H1 (cell line): ENCODE data around the gene BIN1.

ENCODE experiments used
- CHD2 ChIP-seq: IDR thresholded peaks from 2 replicates; pipeline ENCODE4 v1.6.1; 2012; ENCODE audit warnings: low read length, improper control_type of control experiment
- CREB1 ChIP-seq: IDR thresholded peaks from 2 replicates; pipeline ENCODE4 v1.6.1; 2012; ENCODE audit warnings: inconsistent platforms
- FOSL1 ChIP-seq: IDR thresholded peaks from 2 replicates; pipeline ENCODE4 v1.6.1; 2011; ENCODE audit warnings: mild to moderate bottlenecking, low read depth, low read length, moderate library complexity; ENCODE audit not compliant: insufficient read depth
- KDM4A ChIP-seq: IDR thresholded peaks from one replicate; pipeline ENCODE4 v1.7.1; 2012; ENCODE audit warnings: low read depth, mild to moderate bottlenecking, moderate library complexity, low read length, inconsistent platforms; ENCODE audit not compliant: severe bottlenecking
- TF ChIP-seq, protein P1 (sequence below), 3 experiments: IDR thresholded peaks; 1 replicate in 2 of 3; 2 replicates in 1 of 3; pipeline versions ENCODE4 v1.5.1 to v1.6.1; 2011; ENCODE audit warnings: low read length in 3 of 3, mild to moderate bottlenecking in 3 of 3, inconsistent platforms in 2 of 3, low read depth in 1 of 3, moderate library complexity in 1 of 3; ENCODE audit not compliant: insufficient read depth in 1 of 3; ENCODE audit errors: control extremely low read depth in 1 of 3

DNA sequence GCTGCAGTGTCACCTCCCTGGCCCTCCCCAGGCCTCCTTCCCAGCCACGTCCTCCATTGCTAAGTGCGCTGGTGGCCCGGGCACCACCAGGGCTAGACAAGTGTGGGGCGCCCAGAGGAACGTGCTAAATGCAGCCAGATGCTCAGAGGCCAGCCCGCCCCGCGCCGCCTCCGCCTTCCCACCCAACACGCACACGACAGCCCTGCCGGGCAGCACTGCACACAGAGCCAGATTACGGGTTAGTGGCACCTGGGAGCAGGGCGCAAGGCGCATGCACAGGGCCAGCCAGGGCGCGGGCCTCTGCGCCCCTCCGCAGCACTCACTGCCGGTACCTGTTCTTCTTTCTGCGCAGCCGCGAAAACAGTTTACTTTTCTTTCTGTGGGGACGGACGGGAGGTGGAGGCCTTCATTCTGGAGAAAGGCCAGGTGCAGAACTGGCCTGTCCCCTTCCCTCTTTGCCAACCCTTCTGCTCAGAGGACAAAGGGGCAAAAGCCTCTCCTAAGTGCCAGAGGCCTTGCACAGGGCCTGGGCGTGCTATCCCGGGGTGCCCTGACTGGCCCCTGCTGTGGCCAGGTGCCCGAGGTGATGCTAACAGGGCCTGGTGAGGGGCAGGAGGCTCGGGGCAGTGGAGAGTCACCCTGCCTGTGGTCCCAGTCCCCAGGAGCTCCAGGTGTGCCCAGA lies 46.5 kb downstream of the BIN1 start:
- TF ChIP-seq KDM4A (no peak), CREB1 (no peak), CHD2 (no peak), FOSL1 (no peak)
- TF ChIP-seq, protein P1, sequence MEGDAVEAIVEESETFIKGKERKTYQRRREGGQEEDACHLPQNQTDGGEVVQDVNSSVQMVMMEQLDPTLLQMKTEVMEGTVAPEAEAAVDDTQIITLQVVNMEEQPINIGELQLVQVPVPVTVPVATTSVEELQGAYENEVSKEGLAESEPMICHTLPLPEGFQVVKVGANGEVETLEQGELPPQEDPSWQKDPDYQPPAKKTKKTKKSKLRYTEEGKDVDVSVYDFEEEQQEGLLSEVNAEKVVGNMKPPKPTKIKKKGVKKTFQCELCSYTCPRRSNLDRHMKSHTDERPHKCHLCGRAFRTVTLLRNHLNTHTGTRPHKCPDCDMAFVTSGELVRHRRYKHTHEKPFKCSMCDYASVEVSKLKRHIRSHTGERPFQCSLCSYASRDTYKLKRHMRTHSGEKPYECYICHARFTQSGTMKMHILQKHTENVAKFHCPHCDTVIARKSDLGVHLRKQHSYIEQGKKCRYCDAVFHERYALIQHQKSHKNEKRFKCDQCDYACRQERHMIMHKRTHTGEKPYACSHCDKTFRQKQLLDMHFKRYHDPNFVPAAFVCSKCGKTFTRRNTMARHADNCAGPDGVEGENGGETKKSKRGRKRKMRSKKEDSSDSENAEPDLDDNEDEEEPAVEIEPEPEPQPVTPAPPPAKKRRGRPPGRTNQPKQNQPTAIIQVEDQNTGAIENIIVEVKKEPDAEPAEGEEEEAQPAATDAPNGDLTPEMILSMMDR (IDR thresholded peaks at IDR 0.05; ENCODE audit: control extremely low read depth in 1 of 3, insufficient read depth in 1 of 3, low read depth in 1 of 3, low read length in 3 of 3), result no peak
